ENCODE measurements around the gene NACC1. TPM values are rescaled to one million over a fixed set of nuclear protein-coding genes. Genes with fewer than 3 reads are reported as not detected.

The NACC1 gene
- total and polyA plus RNA-seq, 2 of the 8 experiments (the other 6 are each of a cell fraction or from before 2014, with no cell fraction given): 234 to 301 TPM

GRCh38 chr19:13152974-13153568 lies 35.0 kb downstream of the NACC1 start:
- Histone ChIP-seq H4K5ac (ENCODE audit: insufficient read length, low read depth, low read length) (peak overlapping the region; percentile 69), H3K4me1 (replicated peaks in 1 of 4; ENCODE audit: control insufficient read depth in 3 of 4, insufficient read depth in 4 of 4, low read length in 3 of 4) (peaks cover 0 to 10% (median 7%) of the 10 kb centered on the region in 4 experiments), H3K27me3 (replicated peaks in 1 of 4; ENCODE audit: control insufficient read depth in 3 of 4, extremely low read depth in 1 of 4, insufficient read depth in 3 of 4, low read length in 3 of 4) (no peaks in the 10 kb centered on the region; a peak in 2 of 7 replicates), H3K23ac (ENCODE audit: insufficient read length) (no peak overlapping the region), H4K91ac (replicated peaks; ENCODE audit: insufficient read length, low read length) (peak overlapping the region; percentile 55), H3K79me1 (ENCODE audit: low read depth, low read length) (peaks cover 8% of the 10 kb centered on the region), H2BK12ac (ENCODE audit: low read depth, low read length) (0 out of 2 replicates have a peak overlapping the region, but pooled peaks have one; percentile 27), H3K23me2 (ENCODE audit: low read depth, low read length) (peaks cover 24% of the 10 kb centered on the region), H2AK5ac (ENCODE audit: low read depth, low read length) (no peak overlapping the region), H3K18ac (ENCODE audit: extremely low read depth, low read length) (peak overlapping the region; percentile 87), H3K4ac (replicated peaks; ENCODE audit: insufficient read length, low read depth, low read length) (peak overlapping the region; percentile 85), H2BK5ac (ENCODE audit: low read depth, low read length) (peak overlapping the region; percentile 99), H3K27ac (ENCODE audit: low read depth, low read length) (peak overlapping the region; percentile 89), H3K9ac (replicated peaks in 1 of 4; ENCODE audit: extremely low read depth in 1 of 4, low read depth in 3 of 4, low read length in 3 of 4) (peak overlapping the region; percentile 82 to 99 (median 94)), H4K8ac (ENCODE audit: extremely low read depth, insufficient read depth, low read length) (peak overlapping the region; percentile 95), H3K14ac (ENCODE audit: insufficient read length) (no peak overlapping the region), H3K56ac (replicated peaks; ENCODE audit: insufficient read length, low read depth, low read length) (peak overlapping the region; percentile 90), H4K20me1 (replicated peaks in 1 of 2; ENCODE audit: control insufficient read depth in 1 of 2, insufficient read depth in 2 of 2, low read length in 2 of 2) (peaks cover 7 to 11% of the 10 kb centered on the region in 2 experiments), H2BK20ac (ENCODE audit: low read length) (no peak overlapping the region), H3K79me2 (ENCODE audit: control insufficient read depth in 1 of 2, insufficient read depth in 2 of 2, low read length in 2 of 2) (peaks cover 17 to 46% of the 10 kb centered on the region in 2 experiments), H3K36me3 (ENCODE audit: control insufficient read depth in 2 of 4, insufficient read depth in 4 of 4, low read length in 3 of 4) (peaks cover 0 to 7% (median 2%) of the 10 kb centered on the region in 4 experiments; a peak in 2 of 8 replicates), H3K9me3 (ENCODE audit: insufficient read depth in 2 of 2, low read depth in 1 of 2, low read length in 1 of 2) (no peaks in the 10 kb centered on the region), H2BK15ac (ENCODE audit: low read length) (no peak overlapping the region), H3K4me3 (ENCODE audit: extremely low read depth in 1 of 4, insufficient read depth in 2 of 4, low read depth in 3 of 4, low read length in 4 of 4) (peak overlapping the region; percentile 90 to 99 (median 92)), H2BK120ac (replicated peaks; ENCODE audit: low read depth, low read length) (no peak overlapping the region), H3K4me2 (ENCODE audit: insufficient read depth in 1 of 2, low read depth in 2 of 2, low read length in 2 of 2) (peak overlapping the region; percentile 77 to 82), H2AFZ (ENCODE audit: low read length) (no peak overlapping the region)
- no peak for FAIRE-seq
- ChIA-PET CTCF (ENCODE audit: partially characterized antibody) (interaction anchor here (0.6 to 2.0 kb wide), 5 partner anchors 11 to 137 kb away, joined by 4 to 9 read pairs (median 6); no protein-coding TSS in a partner anchor), POLR2A (ENCODE audit: partially characterized antibody) (interaction anchor here (0.7 to 9.6 kb wide), 66 partner anchors 11 to 854 kb away, joined by 3 to 530 read pairs (median 4); partner anchors contain the start of genes CALR, LYL1, NACC1 and TRMT1)
- DNase-seq (ENCODE audit: low read depth in 1 of 2, low spot score in 2 of 2): peak in 1 of 2 experiments; percentile 99
- 1% methylated on average over 38 of the region's 59 CpGs; no CpG with 5 or more reads in 1 of the 2 experiments for WGBS, 2 experiments (ENCODE audit: extremely low coverage in 1 of 2, insufficient coverage in 1 of 2, insufficient read length in 1 of 2, insufficient replicate concordance in 2 of 2, low coverage in 1 of 2, low lambda C conversion rate in 2 of 2, missing lambda C conversion rate in 1 of 2)
- TF ChIP-seq ZNF274 (IDR thresholded peaks at IDR 0.05; ENCODE audit: borderline replicate concordance, extremely low read depth, low read length) (no peak), TAF1 (IDR thresholded peaks at IDR 0.05; ENCODE audit: low read depth, low read length) (peak; percentile 99), TAF7 (optimal IDR thresholded peaks at IDR 0.05; ENCODE audit: borderline replicate concordance, low read depth, low read length) (peak; percentile 95), BRCA1 (IDR thresholded peaks at IDR 0.05; ENCODE audit: low read depth, low read length) (no peak), SIX5 (IDR thresholded peaks at IDR 0.05; ENCODE audit: low read depth, low read length) (no peak), CTCF (IDR thresholded peaks at IDR 0.05; ENCODE audit: control extremely low read depth in 1 of 3, insufficient read depth in 1 of 3, low read depth in 1 of 3, low read length in 3 of 3) (peak in 1 of 3 experiments; percentile 7; a peak in 1 of 4 replicates), CTBP2 (IDR thresholded peaks at IDR 0.05; ENCODE audit: borderline replicate concordance, insufficient read depth, insufficient read length, low read length) (no peak), FOSL1 (IDR thresholded peaks at IDR 0.05; ENCODE audit: insufficient read depth, low read depth, low read length) (no peak), NANOG (IDR thresholded peaks at IDR 0.05; ENCODE audit: insufficient read depth, low read depth, low read length, poor library complexity, severe bottlenecking) (no peak)

All from H1 (cell line).